IMR-90 (cell line): ENCODE results near the gene SLC17A9. TPM values are rescaled to one million over a fixed set of nuclear protein-coding genes. Genes with fewer than 3 reads are reported as not detected.

ENCODE experiments used
- ATAC-seq: fragments of 200-7000 bp; cut with Tn5 transposase; 2 replicates; pipeline ENCODE4 v1.9.1; 2020; ENCODE audit warnings: low read depth, mild to moderate bottlenecking, moderate library complexity
- BruUV-seq: library from RNA; stranded (reverse); fragments of 400-500 nt; replicated peaks from 2 replicates; lab custom pipeline; 2021; lab: Mats Ljungman, UMichigan
- CTCF ChIA-PET: fragments of 300-600 bp; formaldehyde crosslinking; extraction: SDS; loops from one replicate; lab custom pipeline; 2021; ENCODE audit warnings: antibody characterized with exemption; lab: Yijun Ruan, JAX
- POLR2A ChIA-PET: fragments of 300-600 bp; sonication (Branson Sonifier 250); formaldehyde crosslinking; loops from one replicate; lab custom pipeline; 2022; ENCODE audit warnings: antibody characterized with exemption; ENCODE audit not compliant: unreplicated experiment; lab: Charles Lee
- DNase-seq: peaks from one replicate; pipeline ENCODE4 v3.0.0; 2013
- H2AFZ ChIP-seq: replicated peaks from 2 replicates; pipeline ENCODE3; 2013; ENCODE audit warnings: low read length, mild to moderate bottlenecking; ENCODE audit not compliant: poor library complexity
- H2AK5ac ChIP-seq: 2 replicates; pipeline ENCODE4 v1.6.1; 2013; ENCODE audit warnings: low read depth, low read length, inconsistent platforms
- H2AK9ac ChIP-seq: replicated peaks from 2 replicates; pipeline ENCODE3; 2013; ENCODE audit warnings: mild to moderate bottlenecking, low read depth, low read length, moderate library complexity; ENCODE audit not compliant: poor library complexity
- H2BK120ac ChIP-seq: 2 replicates; pipeline ENCODE4 v1.6.1; 2013; ENCODE audit warnings: low read depth, low read length, inconsistent platforms
- H2BK15ac ChIP-seq: 3 replicates; pipeline ENCODE4 v1.6.1; 2013; ENCODE audit warnings: low read depth, low read length, inconsistent platforms
- H2BK20ac ChIP-seq: 2 replicates; pipeline ENCODE4 v1.6.1; 2013; ENCODE audit warnings: low read depth, mild to moderate bottlenecking, inconsistent platforms, low read length, moderate library complexity
- H2BK5ac ChIP-seq: 2 replicates; pipeline ENCODE4 v1.6.1; 2013; ENCODE audit warnings: mild to moderate bottlenecking, low read depth, low read length, inconsistent platforms; ENCODE audit not compliant: poor library complexity, severe bottlenecking
- H3K14ac ChIP-seq: replicated peaks from 2 replicates; pipeline ENCODE4 v1.6.1; 2013; ENCODE audit warnings: low read depth, low read length, inconsistent platforms
- H3K18ac ChIP-seq: 2 replicates; pipeline ENCODE4 v1.6.1; 2013; ENCODE audit warnings: low read depth, low read length, control low read depth
- H3K23ac ChIP-seq: 2 replicates; pipeline ENCODE4 v1.6.1; 2013; ENCODE audit warnings: low read depth, low read length, inconsistent platforms
- H3K27ac ChIP-seq: 2 replicates; pipeline ENCODE4 v1.5.1; 2013; ENCODE audit warnings: mild to moderate bottlenecking, control low read depth, low read length; ENCODE audit not compliant: insufficient read depth
- H3K27me3 ChIP-seq: 2 replicates; pipeline ENCODE4 v1.6.1; 2013; ENCODE audit warnings: low read length; ENCODE audit not compliant: control insufficient read depth, insufficient read depth
- H3K36me3 ChIP-seq: 2 replicates; pipeline ENCODE4 v1.6.1; 2013; ENCODE audit warnings: low read length, mixed read lengths; ENCODE audit not compliant: control insufficient read depth, insufficient read depth
- H3K4ac ChIP-seq: 2 replicates; pipeline ENCODE4 v1.6.1; 2013; ENCODE audit warnings: low read depth, low read length, inconsistent platforms
- H3K4me1 ChIP-seq: 2 replicates; pipeline ENCODE4 v1.6.1; 2013; ENCODE audit warnings: low read length, mixed read lengths; ENCODE audit not compliant: control insufficient read depth, insufficient read depth
- H3K4me2 ChIP-seq: 2 replicates; pipeline ENCODE4 v1.6.1; 2013; ENCODE audit warnings: low read depth, mild to moderate bottlenecking, control low read depth, low read length, moderate library complexity
- H3K4me3 ChIP-seq: 2 replicates; pipeline ENCODE4 v1.5.1; 2013; ENCODE audit warnings: low read depth, mild to moderate bottlenecking, control low read depth, low read length, moderate library complexity; ENCODE audit not compliant: insufficient read depth
- H3K56ac ChIP-seq: 2 replicates; pipeline ENCODE4 v1.6.1; 2013; ENCODE audit warnings: low read length, inconsistent platforms; ENCODE audit not compliant: insufficient read depth; ENCODE audit errors: extremely low read depth
- H3K79me1 ChIP-seq, 2 experiments: 2 replicates each; pipeline ENCODE4 v1.6.1; 2013; ENCODE audit warnings: low read length in 2 of 2, inconsistent platforms in 1 of 2, low read depth in 1 of 2
- H3K9ac ChIP-seq: 2 replicates; pipeline ENCODE4 v1.6.1; 2013; ENCODE audit warnings: low read depth, low read length, control low read depth
- H3K9me1 ChIP-seq: 2 replicates; pipeline ENCODE4 v1.6.1; 2013; ENCODE audit warnings: low read length, inconsistent platforms; ENCODE audit not compliant: insufficient read depth
- H3K9me3 ChIP-seq: 2 replicates; pipeline ENCODE4 v1.6.1; 2013; ENCODE audit warnings: low read length; ENCODE audit not compliant: control insufficient read depth, insufficient read depth
- H4K20me1 ChIP-seq: 2 replicates; pipeline ENCODE4 v1.6.1; 2013; ENCODE audit warnings: low read length, inconsistent platforms; ENCODE audit not compliant: insufficient read depth
- H4K5ac ChIP-seq: 2 replicates; pipeline ENCODE4 v1.6.1; 2013; ENCODE audit warnings: mild to moderate bottlenecking, low read depth, low read length, control low read depth
- H4K8ac ChIP-seq, 2 experiments: 2 replicates each; pipeline ENCODE4 v1.6.1; 2013; ENCODE audit warnings: low read depth in 2 of 2, low read length in 2 of 2, control low read depth in 1 of 2, inconsistent platforms in 1 of 2
- H4K91ac ChIP-seq: 2 replicates; pipeline ENCODE4 v1.6.1; 2013; ENCODE audit warnings: low read depth, low read length, inconsistent platforms; ENCODE audit not compliant: insufficient read depth
- BHLHE40 ChIP-seq: fragments of 150-350 bp; IDR thresholded peaks from 2 replicates; pipeline ENCODE4 v1.6.1; 2016; ENCODE audit warnings: mild to moderate bottlenecking, low read depth, low read length
- CTCF ChIP-seq: conservative IDR thresholded peaks from 2 replicates; pipeline ENCODE4 v1.5.1; 2012; ENCODE audit warnings: mild to moderate bottlenecking, low read depth, low read length, improper control_type of control experiment
- FOS ChIP-seq: fragments of 150-350 bp; IDR thresholded peaks from 2 replicates; pipeline ENCODE4 v1.6.1; 2016; ENCODE audit warnings: low read depth, low read length
- SMC3 ChIP-seq: fragments of 150-350 bp; IDR thresholded peaks from 2 replicates; pipeline ENCODE4 v1.6.1; 2016; ENCODE audit warnings: low read depth, mild to moderate bottlenecking, antibody characterized with exemption, low read length, moderate library complexity
- WGBS, 2 experiments: methylation state at CpG; one replicate each; pipeline versions ENCODE4 v1.1.5 to v1.1.7; 2013; ENCODE audit warnings: missing lambda C conversion rate in 2 of 2; ENCODE audit not compliant: insufficient read length in 1 of 2; ENCODE audit errors: extremely low coverage in 2 of 2; 5-methylcytosine and 5-hydroxymethylcytosine counted together
- dilution Hi-C: fragments of 300-500 bp; cut with HindIII; formaldehyde crosslinking; loops from one replicate; pipeline ENCODE4 v1.14.3; 2018; ENCODE audit warnings: low sequenced_read_pairs; ENCODE audit not compliant: unreplicated experiment
- in situ Hi-C: fragments of 300-500 bp; cut with MboI; formaldehyde crosslinking; loops from 3 replicates; pipeline ENCODE4 v1.14.3; 2019; ENCODE audit warnings: low sequenced_read_pairs, inconsistent platforms, mixed read lengths
- intact Hi-C: fragments of 100-400 bp; cut with micrococcal nuclease; formaldehyde crosslinking; loops from 2 replicates; pipeline ENCODE4 v1.10.0; 2022
- polyA plus RNA-seq, 3 experiments: library from polyadenylated mRNA; depleted of rRNA; stranded (reverse); fragments of >200 nt; gene quantifications; 2 replicates each; pipeline ENCODE4 v1.2.3, GENCODE V29; 2012; ENCODE audit warnings: low replicate concordance in 1 of 3
- total RNA-seq: library from RNA; depleted of rRNA; stranded (reverse); fragments of >200 nt; gene quantifications from 2 replicates; pipeline ENCODE4 v1.2.3, GENCODE V29; 2012

SLC17A9 gene
- total and polyA plus RNA-seq, 2 of the 4 experiments (the other 2 are of a cell fraction), result 2.2 to 14.4 TPM

GRCh38 chr20:62970307-62971210 is 18.1 kb downstream of the SLC17A9 start:
- dilution Hi-C loops (no loop called here), intact Hi-C loops (no loop called here), in situ Hi-C loops (no loop called here)
- Histone ChIP-seq H2BK15ac (no peak overlapping the region), H3K18ac (no peak overlapping the region), H3K56ac (no peak overlapping the region), H3K14ac (no peak overlapping the region), H3K9me1 (no peaks in the 10 kb centered on the region), H3K4me1 (no peaks in the 10 kb centered on the region), H3K27ac (no peak overlapping the region), H3K23ac (no peak overlapping the region), H3K79me1 (no peaks in the 10 kb centered on the region), H2AK9ac (peak overlapping the region; percentile 55), H4K91ac (no peak overlapping the region), H3K4ac (no peak overlapping the region), H3K9me3 (no peaks in the 10 kb centered on the region), H2AK5ac (no peak overlapping the region), H3K4me3 (no peak overlapping the region), H3K4me2 (no peak overlapping the region), H3K9ac (no peak overlapping the region), H2BK120ac (no peak overlapping the region), H3K36me3 (no peaks in the 10 kb centered on the region), H4K20me1 (no peaks in the 10 kb centered on the region), H2AFZ (no peak overlapping the region), H4K5ac (no peak overlapping the region), H2BK20ac (no peak overlapping the region), H3K27me3 (peaks cover 57% of the 10 kb centered on the region), H4K8ac (no peak overlapping the region), H2BK5ac (no peak overlapping the region)
- DNase-seq (no peak), ATAC-seq (no peak)
- no TSS peak for BruUV-seq
- WGBS, 2 experiments, result 23% methylated on average over 3 of the region's 33 CpGs; no CpG with 5 or more reads in 1 of the 2 experiments
- ChIA-PET POLR2A (interaction anchor here (0.6 kb wide), 1 partner anchor 95 kb away, joined by 4 read pairs; no protein-coding TSS in a partner anchor), CTCF (no interaction called here)
- TF ChIP-seq BHLHE40 (no peak), CTCF (no peak), FOS (no peak), SMC3 (no peak)
